Measurements from ENCODE around the gene SLC66A3.

DNA sequence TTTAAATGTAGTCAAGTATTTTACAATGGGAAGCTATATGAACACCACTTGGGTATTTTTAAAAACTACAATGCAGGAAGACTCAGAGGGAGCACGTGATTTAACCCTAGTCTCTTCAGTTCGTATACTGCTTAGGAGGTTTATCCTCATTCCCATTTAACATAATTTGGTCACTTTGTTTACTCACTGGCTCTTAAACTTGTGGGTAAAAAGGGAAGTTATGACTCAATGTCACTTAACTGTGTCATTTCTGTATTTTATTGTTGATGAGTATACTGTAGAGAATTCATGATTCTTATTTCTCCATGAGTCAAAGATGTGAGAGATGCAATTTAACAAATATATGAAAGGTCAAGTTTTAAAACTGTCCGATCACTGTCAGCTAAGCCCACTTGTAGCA, 48.2 kb downstream of the SLC66A3 start:
- no peak for TF ChIP-seq POLR2AphosphoS5 (IDR thresholded peaks at IDR 0.05)
- TF ChIP-seq, protein P1, sequence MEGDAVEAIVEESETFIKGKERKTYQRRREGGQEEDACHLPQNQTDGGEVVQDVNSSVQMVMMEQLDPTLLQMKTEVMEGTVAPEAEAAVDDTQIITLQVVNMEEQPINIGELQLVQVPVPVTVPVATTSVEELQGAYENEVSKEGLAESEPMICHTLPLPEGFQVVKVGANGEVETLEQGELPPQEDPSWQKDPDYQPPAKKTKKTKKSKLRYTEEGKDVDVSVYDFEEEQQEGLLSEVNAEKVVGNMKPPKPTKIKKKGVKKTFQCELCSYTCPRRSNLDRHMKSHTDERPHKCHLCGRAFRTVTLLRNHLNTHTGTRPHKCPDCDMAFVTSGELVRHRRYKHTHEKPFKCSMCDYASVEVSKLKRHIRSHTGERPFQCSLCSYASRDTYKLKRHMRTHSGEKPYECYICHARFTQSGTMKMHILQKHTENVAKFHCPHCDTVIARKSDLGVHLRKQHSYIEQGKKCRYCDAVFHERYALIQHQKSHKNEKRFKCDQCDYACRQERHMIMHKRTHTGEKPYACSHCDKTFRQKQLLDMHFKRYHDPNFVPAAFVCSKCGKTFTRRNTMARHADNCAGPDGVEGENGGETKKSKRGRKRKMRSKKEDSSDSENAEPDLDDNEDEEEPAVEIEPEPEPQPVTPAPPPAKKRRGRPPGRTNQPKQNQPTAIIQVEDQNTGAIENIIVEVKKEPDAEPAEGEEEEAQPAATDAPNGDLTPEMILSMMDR (IDR thresholded peaks at IDR 0.05) = no peak
- no peak for TF ChIP-seq POLR2A (IDR thresholded peaks at IDR 0.05; ENCODE audit: low read depth)
- TF ChIP-seq EP300 (IDR thresholded peaks at IDR 0.05) = no peak

All from esophagus muscularis mucosa (tissue), 4 donors.